Panc1 (cell line): ENCODE measurements around the gene EPC1. TPM values are rescaled to one million over a fixed set of nuclear protein-coding genes. Genes with fewer than 3 reads are reported as not detected.

Experiments
- ATAC-seq: fragments of 200-7000 bp; cut with Tn5 transposase; 2 replicates; pipeline ENCODE4 v1.9.1; 2020; ENCODE audit warnings: mild to moderate bottlenecking, moderate library complexity
- BruUV-seq: library from RNA; stranded (reverse); fragments of 400-500 nt; replicated peaks from 2 replicates; lab custom pipeline; 2021; lab: Mats Ljungman, UMichigan
- CTCF ChIA-PET: fragments of 300-600 bp; sonication (Branson Sonifier 250); formaldehyde crosslinking; loops from one replicate; lab custom pipeline; 2022; ENCODE audit warnings: antibody characterized with exemption; lab: Charles Lee
- POLR2A ChIA-PET: fragments of 300-600 bp; sonication (Branson Sonifier 250); formaldehyde crosslinking; loops from one replicate; lab custom pipeline; 2022; ENCODE audit warnings: antibody characterized with exemption; lab: Charles Lee
- DNase-seq: peaks from one replicate; pipeline ENCODE4 v3.0.0-alpha.2; 2010; ENCODE audit warnings: low read depth, low spot score
- H3K27ac ChIP-seq: 2 replicates; pipeline ENCODE4 v1.5.1; 2011; ENCODE audit warnings: mild to moderate bottlenecking, low read length, inconsistent platforms
- H3K27me3 ChIP-seq: fragments of 200-500 bp; sonication (Bioruptor generic); 2 replicates; pipeline ENCODE4 v1.6.0; 2014; ENCODE audit warnings: low read length, inconsistent platforms; ENCODE audit not compliant: control insufficient read depth, insufficient read depth
- H3K36me3 ChIP-seq: fragments of 200-500 bp; sonication (Bioruptor generic); 2 replicates; pipeline ENCODE4 v1.5.1; 2014; ENCODE audit warnings: inconsistent platforms, mild to moderate bottlenecking, low read length, moderate library complexity; ENCODE audit not compliant: control insufficient read depth, insufficient read depth
- H3K4me1 ChIP-seq: 2 replicates; pipeline ENCODE4 v1.5.1; 2011; ENCODE audit warnings: inconsistent platforms, mild to moderate bottlenecking, low read length, moderate library complexity; ENCODE audit not compliant: control insufficient read depth, insufficient read depth
- H3K4me3 ChIP-seq, 2 experiments: 2 replicates each; pipeline ENCODE4 v1.5.1; 2011 to 2012; ENCODE audit warnings: low read depth in 2 of 2, low read length in 2 of 2, mild to moderate bottlenecking in 2 of 2, inconsistent platforms in 1 of 2, moderate library complexity in 1 of 2
- H3K9me3 ChIP-seq: fragments of 200-500 bp; sonication (Bioruptor generic); 2 replicates; pipeline ENCODE4 v1.5.1; 2014; ENCODE audit warnings: low read depth, mild to moderate bottlenecking, inconsistent platforms, low read length, moderate library complexity; ENCODE audit not compliant: control insufficient read depth, insufficient read depth
- CTCF ChIP-seq: fragments of 450-650 bp; IDR thresholded peaks from 2 replicates; pipeline ENCODE4 v1.5.1; 2017; ENCODE audit warnings: mild to moderate bottlenecking
- POLR2AphosphoS5 ChIP-seq: IDR thresholded peaks from 2 replicates; pipeline ENCODE4 v1.6.1; 2012; ENCODE audit warnings: mild to moderate bottlenecking, low read depth, low read length, moderate library complexity
- SIN3A ChIP-seq: IDR thresholded peaks from 2 replicates; pipeline ENCODE4 v1.6.1; 2012; ENCODE audit warnings: low read depth, mild to moderate bottlenecking, low read length, moderate library complexity, borderline replicate concordance; ENCODE audit not compliant: insufficient read depth
- TCF7L2 ChIP-seq: IDR thresholded peaks from 2 replicates; pipeline ENCODE4 v1.6.1; 2011; ENCODE audit warnings: mild to moderate bottlenecking, low read depth, low read length, inconsistent platforms
- in situ Hi-C: cut with HindIII; loops from 2 replicates; pipeline ENCODE4 v1.10.0; 2016; ENCODE audit warnings: low sequenced_read_pairs, low pct_unique_long_range_greater_than_20kb
- intact Hi-C: fragments of 100-400 bp; cut with micrococcal nuclease; formaldehyde crosslinking; loops from one replicate; pipeline ENCODE4 v1.10.0; 2022; ENCODE audit not compliant: unreplicated experiment
- total RNA-seq: library from RNA; stranded (reverse); gene quantifications from one replicate; pipeline ENCODE4 v1.2.1, GENCODE V29; 2021; ENCODE audit not compliant: unreplicated experiment
- TF ChIP-seq, protein P1 (sequence below), 2 experiments: IDR thresholded peaks; 2 replicates each; pipeline ENCODE4 v1.6.1; 2011 to 2012; ENCODE audit warnings: low read depth in 2 of 2, control low read depth in 1 of 2, low read length in 1 of 2, mild to moderate bottlenecking in 1 of 2, moderate library complexity in 1 of 2; ENCODE audit not compliant: insufficient read depth in 1 of 2

Gene EPC1
- total RNA-seq, 1 experiment from 2014 or later: 18.4 TPM

DNA sequence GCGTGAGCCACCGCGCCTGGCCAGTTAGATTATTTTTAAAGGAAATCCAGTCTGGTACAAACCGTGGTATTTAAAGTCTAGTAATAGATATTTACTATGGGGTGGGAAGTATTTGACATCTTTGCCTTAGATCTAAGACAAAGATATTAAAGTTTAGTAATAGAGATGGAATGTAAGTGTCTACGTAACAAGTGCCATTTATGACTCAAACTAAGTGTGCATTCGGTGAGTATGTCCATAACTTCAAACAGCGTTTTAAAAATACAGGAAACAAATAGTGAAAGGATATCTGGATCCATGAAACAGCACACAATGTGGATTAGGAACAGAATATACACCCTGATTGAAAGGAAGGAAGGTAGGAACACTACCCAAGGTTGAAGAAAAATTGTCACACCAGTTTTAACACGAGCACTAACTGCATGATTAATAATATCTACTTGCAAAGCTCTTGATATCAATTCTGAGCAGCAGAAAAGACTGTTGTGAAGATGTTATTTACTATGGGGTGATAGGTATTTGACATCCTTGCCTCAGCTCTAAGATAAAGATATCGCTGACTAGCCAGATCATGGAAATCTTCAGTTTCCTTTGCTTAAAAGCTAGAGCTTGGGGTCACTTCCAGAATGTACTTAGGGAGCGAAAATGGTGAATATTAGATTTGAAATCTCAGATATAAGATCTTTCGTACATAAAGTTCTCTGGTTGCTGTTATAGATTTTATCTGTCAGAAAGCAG lies 48.7 kb downstream of the EPC1 start:
- DNase-seq: peak; percentile 22
- ChIA-PET POLR2A (no interaction called here), CTCF (no interaction called here)
- Histone ChIP-seq H3K4me1 (no peaks in the 10 kb centered on the region), H3K27me3 (no peaks in the 10 kb centered on the region), H3K4me3 (no peak overlapping the region), H3K27ac (no peak overlapping the region), H3K9me3 (no peaks in the 10 kb centered on the region), H3K36me3 (no peaks in the 10 kb centered on the region)
- TF ChIP-seq CTCF (no peak), POLR2AphosphoS5 (no peak), TCF7L2 (no peak), SIN3A (no peak)
- TF ChIP-seq, protein P1, sequence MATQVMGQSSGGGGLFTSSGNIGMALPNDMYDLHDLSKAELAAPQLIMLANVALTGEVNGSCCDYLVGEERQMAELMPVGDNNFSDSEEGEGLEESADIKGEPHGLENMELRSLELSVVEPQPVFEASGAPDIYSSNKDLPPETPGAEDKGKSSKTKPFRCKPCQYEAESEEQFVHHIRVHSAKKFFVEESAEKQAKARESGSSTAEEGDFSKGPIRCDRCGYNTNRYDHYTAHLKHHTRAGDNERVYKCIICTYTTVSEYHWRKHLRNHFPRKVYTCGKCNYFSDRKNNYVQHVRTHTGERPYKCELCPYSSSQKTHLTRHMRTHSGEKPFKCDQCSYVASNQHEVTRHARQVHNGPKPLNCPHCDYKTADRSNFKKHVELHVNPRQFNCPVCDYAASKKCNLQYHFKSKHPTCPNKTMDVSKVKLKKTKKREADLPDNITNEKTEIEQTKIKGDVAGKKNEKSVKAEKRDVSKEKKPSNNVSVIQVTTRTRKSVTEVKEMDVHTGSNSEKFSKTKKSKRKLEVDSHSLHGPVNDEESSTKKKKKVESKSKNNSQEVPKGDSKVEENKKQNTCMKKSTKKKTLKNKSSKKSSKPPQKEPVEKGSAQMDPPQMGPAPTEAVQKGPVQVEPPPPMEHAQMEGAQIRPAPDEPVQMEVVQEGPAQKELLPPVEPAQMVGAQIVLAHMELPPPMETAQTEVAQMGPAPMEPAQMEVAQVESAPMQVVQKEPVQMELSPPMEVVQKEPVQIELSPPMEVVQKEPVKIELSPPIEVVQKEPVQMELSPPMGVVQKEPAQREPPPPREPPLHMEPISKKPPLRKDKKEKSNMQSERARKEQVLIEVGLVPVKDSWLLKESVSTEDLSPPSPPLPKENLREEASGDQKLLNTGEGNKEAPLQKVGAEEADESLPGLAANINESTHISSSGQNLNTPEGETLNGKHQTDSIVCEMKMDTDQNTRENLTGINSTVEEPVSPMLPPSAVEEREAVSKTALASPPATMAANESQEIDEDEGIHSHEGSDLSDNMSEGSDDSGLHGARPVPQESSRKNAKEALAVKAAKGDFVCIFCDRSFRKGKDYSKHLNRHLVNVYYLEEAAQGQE (IDR thresholded peaks at IDR 0.05; ENCODE audit: insufficient read depth in 1 of 2, low read depth in 2 of 2, low read length in 1 of 2): no peak
- 0 out of 2 replicates have a peak, but pooled peaks have one; percentile 30 for ATAC-seq
- no TSS peak for BruUV-seq
- in situ Hi-C loops: no loop called here
- intact Hi-C loops: no loop called here

DNA sequence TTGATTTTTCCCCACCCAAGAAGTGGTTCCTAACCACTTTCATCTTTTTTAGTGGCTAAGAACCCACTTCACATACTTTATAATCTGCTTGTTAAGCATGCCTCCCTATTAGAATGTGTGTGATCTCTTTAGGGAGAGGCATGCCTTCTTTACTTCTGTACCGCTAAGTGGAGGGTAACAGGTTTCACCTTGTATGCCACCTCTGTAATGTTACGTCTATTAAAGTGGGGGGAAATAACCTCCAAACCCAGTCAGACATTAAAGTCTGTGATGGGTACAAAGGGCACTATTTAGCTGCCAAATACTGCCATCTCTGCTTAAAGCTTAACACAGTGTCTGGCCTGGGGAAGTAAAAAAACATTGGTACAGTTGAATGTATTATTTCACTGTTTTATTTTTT lies 51.9 kb downstream of the EPC1 start:
- in situ Hi-C loops (no loop called here), intact Hi-C loops (no loop called here)
- BruUV-seq: no TSS peak
- Histone ChIP-seq H3K4me1 (no peaks in the 10 kb centered on the region), H3K36me3 (peaks cover 19% of the 10 kb centered on the region), H3K27ac (no peak overlapping the region), H3K9me3 (no peaks in the 10 kb centered on the region), H3K27me3 (no peaks in the 10 kb centered on the region), H3K4me3 (no peak overlapping the region)
- CTCF ChIA-PET: no interaction called here
- ATAC-seq (no peak), DNase-seq (no peak)
- TF ChIP-seq POLR2AphosphoS5 (no peak), CTCF (no peak), TCF7L2 (no peak), SIN3A (no peak)
- POLR2A ChIA-PET: interaction anchor here (0.7 kb wide), 1 partner anchor 1002 kb away, joined by 4 read pairs; no protein-coding TSS in a partner anchor
